ENCODE results near the gene DIDO1. TPM values are rescaled to one million over a fixed set of nuclear protein-coding genes. Genes with fewer than 3 reads are reported as not detected.

The DIDO1 gene
- total RNA-seq, 1 donor, result 46.3 TPM

- peaks cover 9% of the 10 kb centered on the region for H4K20me1 ChIP-seq (ENCODE audit: insufficient read depth, low read length)
- no peak overlapping the region for H3K4me2 ChIP-seq (ENCODE audit: insufficient read depth, low read length)
- TF ChIP-seq, protein P1, sequence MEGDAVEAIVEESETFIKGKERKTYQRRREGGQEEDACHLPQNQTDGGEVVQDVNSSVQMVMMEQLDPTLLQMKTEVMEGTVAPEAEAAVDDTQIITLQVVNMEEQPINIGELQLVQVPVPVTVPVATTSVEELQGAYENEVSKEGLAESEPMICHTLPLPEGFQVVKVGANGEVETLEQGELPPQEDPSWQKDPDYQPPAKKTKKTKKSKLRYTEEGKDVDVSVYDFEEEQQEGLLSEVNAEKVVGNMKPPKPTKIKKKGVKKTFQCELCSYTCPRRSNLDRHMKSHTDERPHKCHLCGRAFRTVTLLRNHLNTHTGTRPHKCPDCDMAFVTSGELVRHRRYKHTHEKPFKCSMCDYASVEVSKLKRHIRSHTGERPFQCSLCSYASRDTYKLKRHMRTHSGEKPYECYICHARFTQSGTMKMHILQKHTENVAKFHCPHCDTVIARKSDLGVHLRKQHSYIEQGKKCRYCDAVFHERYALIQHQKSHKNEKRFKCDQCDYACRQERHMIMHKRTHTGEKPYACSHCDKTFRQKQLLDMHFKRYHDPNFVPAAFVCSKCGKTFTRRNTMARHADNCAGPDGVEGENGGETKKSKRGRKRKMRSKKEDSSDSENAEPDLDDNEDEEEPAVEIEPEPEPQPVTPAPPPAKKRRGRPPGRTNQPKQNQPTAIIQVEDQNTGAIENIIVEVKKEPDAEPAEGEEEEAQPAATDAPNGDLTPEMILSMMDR (IDR thresholded peaks at IDR 0.05; ENCODE audit: extremely low read depth, low read depth, low read length), result no peak
- peaks cover 3% of the 10 kb centered on the region for H3K79me2 ChIP-seq (ENCODE audit: insufficient read depth, low read length)
- peak; percentile 65 for DNase-seq (ENCODE audit: insufficient read length, low spot score, missing footprints)
- H3K27me3 ChIP-seq (ENCODE audit: insufficient read depth, low read length), result no peaks in the 10 kb centered on the region
- H2AFZ ChIP-seq (ENCODE audit: low read length), result no peak overlapping the region
- no peak overlapping the region for H3K27ac ChIP-seq (ENCODE audit: low read depth, low read length)
- H3K4me1 ChIP-seq (ENCODE audit: insufficient read depth, low read length), result peaks cover 12% of the 10 kb centered on the region
- peaks cover 60% of the 10 kb centered on the region for H3K36me3 ChIP-seq (ENCODE audit: insufficient read depth, low read length)
- no peak overlapping the region for H3K4me3 ChIP-seq (ENCODE audit: insufficient read depth, low read length)
- H3K9me3 ChIP-seq (ENCODE audit: low read depth, low read length), result no peaks in the 10 kb centered on the region
Measured at GRCh38 chr20:62895539-62895938, 30.8 kb downstream of the DIDO1 start.

GRCh38 chr20:62894261-62894660 lies 32.0 kb downstream of the DIDO1 start:
- TF ChIP-seq, protein P1 (IDR thresholded peaks at IDR 0.05; ENCODE audit: extremely low read depth, low read depth, low read length), result no peak
- Histone ChIP-seq H3K79me2 (ENCODE audit: insufficient read depth, low read length) (peaks cover 3% of the 10 kb centered on the region), H3K27me3 (ENCODE audit: insufficient read depth, low read length) (no peaks in the 10 kb centered on the region), H4K20me1 (ENCODE audit: insufficient read depth, low read length) (peaks cover 3% of the 10 kb centered on the region), H3K36me3 (ENCODE audit: insufficient read depth, low read length) (peaks cover 72% of the 10 kb centered on the region), H3K9me3 (ENCODE audit: low read depth, low read length) (no peaks in the 10 kb centered on the region), H2AFZ (ENCODE audit: low read length) (no peak overlapping the region), H3K4me3 (ENCODE audit: insufficient read depth, low read length) (no peak overlapping the region), H3K4me1 (ENCODE audit: insufficient read depth, low read length) (no peaks in the 10 kb centered on the region), H3K27ac (ENCODE audit: low read depth, low read length) (no peak overlapping the region), H3K4me2 (ENCODE audit: insufficient read depth, low read length) (no peak overlapping the region)
- DNase-seq (ENCODE audit: insufficient read length, low spot score, missing footprints), result peak; percentile 58

DNA sequence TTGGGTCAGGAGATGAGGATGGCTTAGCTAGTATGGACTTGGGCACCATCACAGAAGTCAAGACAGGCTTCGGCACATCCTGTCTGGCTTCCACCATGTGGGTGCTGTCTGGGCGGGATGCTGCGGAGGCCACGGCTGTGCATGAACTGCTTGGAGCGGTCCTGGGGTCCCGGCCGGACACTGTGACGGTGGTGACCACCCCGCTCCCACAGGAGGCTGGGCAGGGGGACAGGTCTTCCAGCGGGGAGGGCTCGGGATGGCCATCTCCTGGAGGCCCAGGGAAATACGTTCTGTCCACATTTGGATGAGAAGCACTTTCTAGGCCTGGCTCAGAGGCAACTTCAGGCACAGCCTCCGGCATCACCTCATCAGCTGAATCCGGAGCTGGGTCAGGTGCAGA lies 32.6 kb downstream of the DIDO1 start:
- Histone ChIP-seq H3K4me3 (ENCODE audit: insufficient read depth, low read length) (no peak overlapping the region), H3K4me1 (ENCODE audit: insufficient read depth, low read length) (no peaks in the 10 kb centered on the region), H3K9me3 (ENCODE audit: low read depth, low read length) (no peaks in the 10 kb centered on the region), H3K27me3 (ENCODE audit: insufficient read depth, low read length) (no peaks in the 10 kb centered on the region), H3K79me2 (ENCODE audit: insufficient read depth, low read length) (peaks cover 3% of the 10 kb centered on the region), H3K36me3 (ENCODE audit: insufficient read depth, low read length) (peaks cover 78% of the 10 kb centered on the region), H3K4me2 (ENCODE audit: insufficient read depth, low read length) (no peak overlapping the region), H3K27ac (ENCODE audit: low read depth, low read length) (no peak overlapping the region), H4K20me1 (ENCODE audit: insufficient read depth, low read length) (peaks cover 3% of the 10 kb centered on the region), H2AFZ (ENCODE audit: low read length) (no peak overlapping the region)
- DNase-seq (ENCODE audit: insufficient read length, low spot score, missing footprints), result peak; percentile 48
- TF ChIP-seq, protein P1 (IDR thresholded peaks at IDR 0.05; ENCODE audit: extremely low read depth, low read depth, low read length), result peak; percentile 13

- Histone ChIP-seq H3K9me3 (ENCODE audit: low read depth, low read length) (no peaks in the 10 kb centered on the region), H3K36me3 (ENCODE audit: insufficient read depth, low read length) (peaks cover 88% of the 10 kb centered on the region)
- TF ChIP-seq, protein P1 (IDR thresholded peaks at IDR 0.05; ENCODE audit: extremely low read depth, low read depth, low read length), result no peak
Measured at GRCh38 chr20:62892348-62893304, 33.7 kb downstream of the DIDO1 start.

More at GRCh38 chr20:62892348-62893304, 33.7 kb downstream of the DIDO1 start:
- Histone ChIP-seq H3K4me2 (ENCODE audit: insufficient read depth, low read length) (no peak overlapping the region), H3K4me3 (ENCODE audit: insufficient read depth, low read length) (no peak overlapping the region), H3K79me2 (ENCODE audit: insufficient read depth, low read length) (peaks cover 3% of the 10 kb centered on the region), H2AFZ (ENCODE audit: low read length) (no peak overlapping the region), H3K4me1 (ENCODE audit: insufficient read depth, low read length) (peaks cover 10% of the 10 kb centered on the region), H4K20me1 (ENCODE audit: insufficient read depth, low read length) (peaks cover 11% of the 10 kb centered on the region), H3K27me3 (ENCODE audit: insufficient read depth, low read length) (no peaks in the 10 kb centered on the region), H3K27ac (ENCODE audit: low read depth, low read length) (no peak overlapping the region)
- DNase-seq (ENCODE audit: insufficient read length, low spot score, missing footprints), result peak; percentile 8
